Mononuclear cell (primary cell): ENCODE measurements around the gene PCP4. TPM values are rescaled to one million over a fixed set of nuclear protein-coding genes. Genes with fewer than 3 reads are reported as not detected.

ENCODE experiments used
- H3K27me3 ChIP-seq: 2 replicates; pipeline ENCODE4 v1.6.0; 2011; ENCODE audit warnings: low read length, control low read depth; ENCODE audit not compliant: insufficient read depth
- H3K4me1 ChIP-seq: 2 replicates; pipeline ENCODE4 v1.5.1; 2011; ENCODE audit warnings: mild to moderate bottlenecking, low read length, control low read depth; ENCODE audit not compliant: insufficient read depth
- H3K4me3 ChIP-seq: 2 replicates; pipeline ENCODE4 v1.5.1; 2011; ENCODE audit warnings: mild to moderate bottlenecking, low read length, moderate library complexity
- H3K9me3 ChIP-seq: 2 replicates; pipeline ENCODE4 v1.5.1; 2011; ENCODE audit warnings: low read depth, mild to moderate bottlenecking, control low read depth, low read length
- total RNA-seq: library from RNA; depleted of rRNA; stranded (reverse); fragments of >200 nt; gene quantifications from one replicate; pipeline ENCODE4 v1.2.3, GENCODE V29; 2012

PCP4 gene
- total RNA-seq, 1 donor = not detected

GRCh38 chr21:39852021-39852721 is 15.1 kb upstream of the PCP4 start:
- Histone ChIP-seq H3K4me1 (no peaks in the 10 kb centered on the region), H3K27me3 (no peaks in the 10 kb centered on the region), H3K9me3 (no peaks in the 10 kb centered on the region)

DNA sequence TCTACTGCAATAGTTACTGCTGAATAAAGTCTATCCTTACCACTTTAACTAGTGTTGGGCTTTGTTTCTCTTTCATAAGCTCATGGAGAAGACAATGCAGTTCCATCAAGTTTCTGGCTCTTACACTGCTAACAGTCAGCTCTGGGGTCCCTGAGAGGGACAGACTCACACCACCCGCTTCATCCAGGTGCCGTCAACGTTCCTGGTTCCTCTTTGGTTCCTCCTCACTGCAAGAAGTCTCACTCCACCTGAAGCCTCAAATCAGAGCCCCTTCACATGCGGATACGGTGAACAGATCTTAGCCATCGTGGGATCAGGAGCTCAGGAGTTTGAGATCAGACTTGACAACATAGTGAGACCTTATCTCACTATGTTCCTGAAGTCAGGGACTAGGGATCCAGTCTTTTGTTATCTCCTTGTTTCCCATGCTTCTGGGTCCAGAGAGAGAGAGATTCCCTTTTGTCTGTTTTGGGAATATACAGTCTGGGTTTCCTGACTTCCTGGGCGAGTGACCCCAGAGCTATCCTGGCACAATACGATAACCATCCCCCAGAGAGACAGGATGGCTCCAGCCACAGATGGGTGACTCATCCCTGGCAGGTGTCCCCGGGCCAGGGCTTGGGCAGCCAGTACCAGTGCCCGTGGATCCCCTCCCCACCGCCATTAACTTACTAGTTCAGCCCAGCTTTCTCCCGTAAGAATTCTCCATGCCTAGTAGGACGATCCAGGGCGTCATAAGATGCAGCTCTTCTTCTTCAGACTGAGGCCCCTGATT is 14.3 kb upstream of the PCP4 start:
- no peak overlapping the region for H3K4me3 ChIP-seq
- H3K4me1 ChIP-seq = no peaks in the 10 kb centered on the region
- no peaks in the 10 kb centered on the region for H3K9me3 ChIP-seq
- H3K27me3 ChIP-seq = no peaks in the 10 kb centered on the region

More at GRCh38 chr21:39852021-39852721, 15.1 kb upstream of the PCP4 start:
- no peak overlapping the region for H3K4me3 ChIP-seq

- no peaks in the 10 kb centered on the region for H3K9me3 ChIP-seq
- H3K4me3 ChIP-seq = no peak overlapping the region
These were observed 12.7 kb upstream of the PCP4 start for GRCh38 chr21:39854572-39854971.

DNA sequence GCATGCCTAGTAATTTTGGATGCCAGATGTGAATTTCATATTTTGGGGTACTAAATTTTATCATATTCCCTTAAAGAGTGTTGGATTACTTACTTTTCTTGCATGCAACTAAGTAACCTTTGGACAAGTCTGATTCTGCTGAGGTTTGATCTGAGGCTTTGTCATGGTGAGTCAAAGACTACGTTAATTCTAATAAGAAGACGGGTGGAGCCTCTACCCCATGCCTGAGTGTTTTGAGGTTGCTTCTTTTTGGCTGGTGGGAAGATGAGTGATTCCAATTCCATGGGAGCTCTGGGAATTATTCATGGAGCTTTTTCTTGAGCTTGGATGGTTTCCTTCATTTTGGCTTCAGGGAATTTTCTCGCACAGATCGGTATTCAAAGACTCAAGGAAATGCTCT is 11.6 kb upstream of the PCP4 start:
- Histone ChIP-seq H3K9me3 (no peaks in the 10 kb centered on the region), H3K4me3 (no peak overlapping the region), H3K4me1 (no peaks in the 10 kb centered on the region), H3K27me3 (no peaks in the 10 kb centered on the region)

More at GRCh38 chr21:39854572-39854971, 12.7 kb upstream of the PCP4 start:
- H3K27me3 ChIP-seq = no peaks in the 10 kb centered on the region
- no peaks in the 10 kb centered on the region for H3K4me1 ChIP-seq

GRCh38 chr21:39860600-39860999 is 6.6 kb upstream of the PCP4 start:
- no peak overlapping the region for H3K4me3 ChIP-seq

GRCh38 chr21:39863111-39863510 is 4.1 kb upstream of the PCP4 start:
- no peaks in the 10 kb centered on the region for H3K27me3 ChIP-seq
- H3K4me1 ChIP-seq = no peaks in the 10 kb centered on the region
- no peaks in the 10 kb centered on the region for H3K9me3 ChIP-seq
- no peak overlapping the region for H3K4me3 ChIP-seq

More at GRCh38 chr21:39860600-39860999, 6.6 kb upstream of the PCP4 start:
- Histone ChIP-seq H3K27me3 (no peaks in the 10 kb centered on the region), H3K4me1 (no peaks in the 10 kb centered on the region), H3K9me3 (no peaks in the 10 kb centered on the region)

GRCh38 chr21:39866093-39866492 is 1.1 kb upstream of the PCP4 start:
- H3K27me3 ChIP-seq = no peaks in the 10 kb centered on the region
- H3K4me3 ChIP-seq = no peak overlapping the region
- no peaks in the 10 kb centered on the region for H3K4me1 ChIP-seq
- no peaks in the 10 kb centered on the region for H3K9me3 ChIP-seq

DNA sequence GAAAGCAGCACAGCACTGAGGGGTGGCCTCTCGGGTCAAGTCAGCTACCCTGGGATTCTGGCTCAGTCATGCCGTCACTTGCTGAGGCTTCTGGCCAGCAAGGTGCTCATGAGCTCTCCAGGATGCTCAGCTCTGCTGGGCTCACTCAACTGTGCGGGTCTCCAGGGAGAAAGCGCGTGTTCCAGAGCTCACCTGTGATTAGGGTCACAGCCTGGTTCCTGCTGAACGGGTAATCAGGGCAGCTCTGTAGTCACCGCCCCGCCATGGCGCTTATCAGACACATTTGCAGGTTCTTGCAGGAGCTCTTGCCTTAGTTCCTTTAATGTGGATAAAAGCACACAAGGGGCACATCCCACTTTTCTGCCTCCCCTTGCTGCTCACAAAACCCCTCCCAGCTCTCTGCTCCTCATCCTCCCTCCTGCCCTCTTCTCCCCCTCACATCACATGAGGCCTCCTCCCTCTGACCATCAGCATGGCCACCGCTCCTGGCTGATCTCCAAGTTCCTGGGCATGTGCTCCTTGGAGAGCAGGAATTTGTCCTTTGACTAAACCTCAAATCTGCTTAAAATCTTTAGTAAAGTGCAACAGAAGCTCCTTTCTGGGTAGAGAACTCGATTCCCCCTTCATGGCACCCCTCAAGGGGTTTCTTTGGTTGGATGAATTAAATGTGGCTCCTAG is 2.0 kb downstream of the PCP4 start:
- no peaks in the 10 kb centered on the region for H3K27me3 ChIP-seq
- H3K4me3 ChIP-seq = no peak overlapping the region

GRCh38 chr21:39873687-39874086 is 6.4 kb downstream of the PCP4 start:
- H3K4me1 ChIP-seq = no peaks in the 10 kb centered on the region
- H3K27me3 ChIP-seq = no peaks in the 10 kb centered on the region
- H3K9me3 ChIP-seq = no peaks in the 10 kb centered on the region
- H3K4me3 ChIP-seq = no peak overlapping the region

More for the DNA sequence above, 2.0 kb downstream of the PCP4 start:
- Histone ChIP-seq H3K4me1 (no peaks in the 10 kb centered on the region), H3K9me3 (no peaks in the 10 kb centered on the region)

DNA sequence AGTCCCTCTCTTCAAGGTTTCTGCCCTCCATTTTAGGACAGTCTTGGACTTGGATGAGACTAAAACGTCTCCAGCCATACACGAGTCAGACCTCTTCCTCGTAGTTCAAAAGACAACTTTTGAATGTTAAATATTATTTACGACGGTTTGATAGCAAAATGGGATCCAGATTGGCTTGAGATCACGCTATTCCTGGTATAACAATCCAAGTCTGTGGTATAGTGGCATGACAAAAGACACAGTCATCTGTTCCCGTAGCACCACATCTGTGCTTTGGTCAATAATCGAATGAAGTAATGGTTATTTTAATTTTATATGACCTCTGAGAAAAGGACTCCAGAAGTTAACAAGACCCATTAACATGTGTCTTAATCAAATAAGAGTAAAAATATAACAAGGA is 7.0 kb downstream of the PCP4 start:
- Histone ChIP-seq H3K27me3 (no peaks in the 10 kb centered on the region), H3K9me3 (no peaks in the 10 kb centered on the region), H3K4me1 (no peaks in the 10 kb centered on the region), H3K4me3 (no peak overlapping the region)

DNA sequence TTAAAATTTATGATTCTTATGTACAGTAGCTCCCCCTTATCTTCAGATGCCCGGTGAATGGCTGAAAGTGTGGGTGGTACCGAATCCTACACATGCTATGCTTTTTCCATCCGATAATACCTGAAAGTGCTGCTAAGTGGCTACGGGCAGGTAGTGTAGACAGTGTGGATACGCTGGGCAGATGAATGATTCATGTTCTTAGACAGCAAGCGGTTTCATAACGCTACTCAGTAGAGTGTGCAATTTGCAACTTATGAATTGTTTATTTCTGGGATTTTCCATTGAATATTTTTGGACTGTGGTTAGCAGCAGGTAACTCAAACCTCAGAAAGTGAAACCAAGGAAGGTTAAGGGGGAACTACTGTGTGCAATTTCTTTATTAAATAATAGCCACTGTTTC is 7.5 kb downstream of the PCP4 start:
- no peaks in the 10 kb centered on the region for H3K9me3 ChIP-seq
- no peak overlapping the region for H3K4me3 ChIP-seq
- no peaks in the 10 kb centered on the region for H3K27me3 ChIP-seq
- no peaks in the 10 kb centered on the region for H3K4me1 ChIP-seq

DNA sequence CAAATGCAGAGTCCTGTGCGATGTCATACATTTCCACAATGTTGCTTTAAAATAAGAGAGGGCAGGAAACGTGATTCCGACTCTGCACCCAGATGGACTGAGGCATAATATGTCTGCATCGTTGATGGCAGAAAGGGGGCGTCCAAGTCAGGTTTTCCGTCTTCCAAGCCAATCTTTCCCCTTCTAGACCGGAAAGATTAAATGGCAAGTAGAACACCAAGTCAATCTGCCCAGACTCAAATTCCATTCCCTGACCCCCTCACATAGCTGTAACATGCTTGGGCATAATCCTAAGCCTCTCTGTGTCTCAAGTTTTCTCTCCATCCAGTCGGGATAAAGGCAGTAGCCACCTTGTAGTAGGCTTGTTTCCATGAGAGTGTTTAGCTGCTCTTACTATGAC is 14.4 kb downstream of the PCP4 start:
- Histone ChIP-seq H3K4me1 (no peaks in the 10 kb centered on the region), H3K4me3 (no peak overlapping the region), H3K9me3 (no peaks in the 10 kb centered on the region), H3K27me3 (no peaks in the 10 kb centered on the region)

- Histone ChIP-seq H3K4me3 (no peak overlapping the region), H3K27me3 (no peaks in the 10 kb centered on the region), H3K9me3 (no peaks in the 10 kb centered on the region), H3K4me1 (no peaks in the 10 kb centered on the region)
These were observed 15.1 kb downstream of the PCP4 start for GRCh38 chr21:39882151-39882838.

GRCh38 chr21:39882839-39883195 is 15.6 kb downstream of the PCP4 start:
- H3K4me1 ChIP-seq = no peaks in the 10 kb centered on the region
- H3K9me3 ChIP-seq = no peaks in the 10 kb centered on the region
- H3K4me3 ChIP-seq = no peak overlapping the region
- no peaks in the 10 kb centered on the region for H3K27me3 ChIP-seq
